HG03064 (cell line): ENCODE results near the gene DGAT2L6.

Experiments
- ATAC-seq: cut with Tn5 transposase; IDR thresholded peaks from one replicate; pipeline ENCODE4 v1.9.1; 2021; ENCODE audit warnings: low read depth; ENCODE audit not compliant: unreplicated experiment

Gene DGAT2L6, protein sequence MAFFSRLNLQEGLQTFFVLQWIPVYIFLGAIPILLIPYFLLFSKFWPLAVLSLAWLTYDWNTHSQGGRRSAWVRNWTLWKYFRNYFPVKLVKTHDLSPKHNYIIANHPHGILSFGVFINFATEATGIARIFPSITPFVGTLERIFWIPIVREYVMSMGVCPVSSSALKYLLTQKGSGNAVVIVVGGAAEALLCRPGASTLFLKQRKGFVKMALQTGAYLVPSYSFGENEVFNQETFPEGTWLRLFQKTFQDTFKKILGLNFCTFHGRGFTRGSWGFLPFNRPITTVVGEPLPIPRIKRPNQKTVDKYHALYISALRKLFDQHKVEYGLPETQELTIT

DNA sequence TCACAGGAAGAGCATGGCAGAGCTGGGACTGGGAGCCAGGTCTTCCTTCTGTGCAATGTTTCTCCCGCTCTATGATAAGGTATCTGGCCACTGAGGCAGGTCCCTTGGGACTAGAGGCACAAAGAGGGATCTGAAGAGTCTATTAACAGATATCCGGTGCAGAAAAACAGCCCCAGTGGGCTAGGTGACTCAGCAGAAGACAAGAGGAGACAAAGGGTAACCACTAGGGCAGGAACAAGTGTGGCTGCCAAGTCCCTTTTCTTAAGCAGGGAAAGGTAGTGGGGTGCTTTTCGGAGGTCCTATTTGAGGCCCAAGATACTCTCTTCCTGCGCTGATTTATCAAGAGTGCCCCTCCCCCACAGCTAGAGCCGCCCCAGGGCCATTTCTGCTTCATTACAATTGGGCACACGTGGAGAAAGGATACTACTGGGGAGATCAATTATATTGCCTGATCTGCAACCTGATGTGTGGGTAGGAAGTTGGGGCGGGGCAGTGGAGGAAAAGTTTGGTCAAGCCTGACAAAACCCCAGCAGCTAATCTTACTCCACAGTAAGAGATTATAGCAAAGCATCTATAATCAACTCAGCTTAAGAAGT is at the start of gene DGAT2L6:
Gene DGAT2L6 (plus strand): TSS at position 546 of the 596 bp plus-strand sequence. CDS start 100 bp downstream, outside the sequence.
- peak; percentile 56 for ATAC-seq

DNA sequence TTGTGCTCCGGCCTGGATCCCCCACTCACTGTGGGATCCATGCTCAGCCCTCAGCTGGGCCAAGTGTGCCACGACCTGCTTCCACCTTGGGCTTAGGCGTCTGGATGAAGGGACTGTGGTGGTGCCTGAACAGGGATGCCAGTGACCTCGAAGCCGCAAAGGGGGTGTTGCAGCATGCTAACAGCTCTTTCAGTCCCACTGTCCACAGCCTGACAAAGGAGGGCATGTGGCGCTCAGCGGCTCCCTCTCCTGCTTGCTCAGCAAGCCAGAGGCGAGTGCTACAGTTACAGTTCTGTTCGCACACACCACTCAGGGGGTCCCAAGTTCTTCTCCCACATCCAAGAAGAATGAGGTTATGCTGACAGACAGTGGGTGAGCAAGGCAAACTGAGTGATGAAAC is 49.2 kb upstream of the DGAT2L6 start:
- no peak for ATAC-seq

- ATAC-seq, result no peak
These were observed 47.5 kb upstream of the DGAT2L6 start for GRCh38 chrX:70129816-70130215.

DNA sequence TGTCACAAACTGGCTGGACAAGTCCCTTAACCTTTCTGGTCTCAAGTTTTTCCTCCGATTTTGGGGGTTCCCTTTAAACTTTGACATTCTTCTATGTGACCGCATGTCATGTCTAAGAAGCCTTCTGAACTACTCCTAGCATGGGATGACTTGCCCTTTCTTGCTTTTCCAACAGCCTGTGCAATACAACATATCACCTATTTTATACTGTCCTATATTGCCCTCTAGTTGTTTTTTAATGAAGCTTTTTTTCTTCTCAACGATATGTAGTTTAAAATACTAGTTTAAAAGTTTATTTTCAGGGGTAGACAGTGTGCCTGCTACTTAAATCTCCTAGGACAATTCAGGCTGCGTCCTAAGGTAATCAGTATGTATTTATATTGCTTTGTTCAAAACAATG is 45.1 kb upstream of the DGAT2L6 start:
- no peak for ATAC-seq

DNA sequence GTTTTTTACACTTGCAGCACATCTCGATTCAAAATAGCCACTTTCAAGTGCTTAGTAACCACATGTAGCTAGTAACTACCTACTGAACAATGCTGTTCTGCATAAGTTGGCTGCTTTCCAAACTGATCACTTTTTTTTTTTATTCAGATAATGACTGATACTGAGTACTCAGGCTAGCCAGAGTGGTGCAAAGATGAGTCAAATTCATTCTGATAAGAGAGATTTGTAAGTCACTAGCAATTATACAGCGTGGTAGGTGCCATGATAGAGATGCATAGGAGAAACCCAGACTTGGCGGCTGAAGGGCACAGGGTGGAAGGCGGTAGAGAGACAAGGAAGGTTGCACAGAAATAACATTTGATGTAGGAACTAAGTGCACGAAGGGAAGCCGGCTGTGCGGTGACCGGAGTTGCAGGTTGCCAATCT is 44.4 kb upstream of the DGAT2L6 start:
- ATAC-seq, result no peak

DNA sequence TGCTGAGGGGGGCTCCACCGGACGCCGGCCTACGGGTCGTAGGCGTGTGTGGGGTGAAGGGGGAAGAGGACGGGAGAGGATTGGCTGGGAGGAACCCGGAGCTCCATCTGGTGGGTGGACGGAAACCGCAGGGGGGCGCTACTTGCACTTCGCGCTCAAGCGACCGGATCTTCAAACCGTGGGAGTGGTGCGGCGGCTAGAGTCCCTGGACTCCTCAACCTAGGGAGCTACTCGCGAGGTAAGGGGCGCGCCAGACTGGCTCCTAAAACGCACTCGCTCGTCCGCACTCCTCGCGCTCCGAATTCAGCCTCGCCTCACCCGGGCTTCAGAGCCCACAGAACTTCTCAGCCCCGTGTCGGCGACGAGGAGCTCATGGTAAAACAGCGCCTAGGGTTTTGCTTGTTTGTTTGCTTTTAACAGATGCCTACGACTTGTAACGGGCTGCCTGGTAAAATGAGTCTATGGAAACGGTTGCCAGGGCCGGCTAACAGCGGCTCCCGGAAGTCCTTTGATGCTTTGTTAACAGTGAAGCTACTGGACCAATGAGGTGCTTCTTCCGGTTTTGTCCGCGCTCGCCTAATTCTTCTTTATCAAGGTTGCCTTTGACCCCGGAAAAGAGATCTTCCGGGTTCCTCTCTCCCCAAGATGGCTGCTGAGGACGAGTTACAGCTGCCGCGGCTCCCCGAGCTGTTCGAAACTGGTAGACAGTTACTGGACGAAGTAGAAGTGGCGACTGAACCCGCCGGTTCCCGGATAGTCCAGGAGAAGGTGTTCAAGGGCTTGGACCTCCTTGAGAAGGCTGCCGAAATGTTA is 43.8 kb upstream of the DGAT2L6 start, which contains the start of gene IGBP1:
Gene IGBP1 (plus strand): TSS at position 145 of the 813 bp plus-strand sequence. CDS start 501 bp downstream, at position 646.
- ATAC-seq, result peak; percentile 88

GRCh38 chrX:70134116-70134477 is 43.2 kb upstream of the DGAT2L6 start:
- peak; percentile 6 for ATAC-seq

DNA sequence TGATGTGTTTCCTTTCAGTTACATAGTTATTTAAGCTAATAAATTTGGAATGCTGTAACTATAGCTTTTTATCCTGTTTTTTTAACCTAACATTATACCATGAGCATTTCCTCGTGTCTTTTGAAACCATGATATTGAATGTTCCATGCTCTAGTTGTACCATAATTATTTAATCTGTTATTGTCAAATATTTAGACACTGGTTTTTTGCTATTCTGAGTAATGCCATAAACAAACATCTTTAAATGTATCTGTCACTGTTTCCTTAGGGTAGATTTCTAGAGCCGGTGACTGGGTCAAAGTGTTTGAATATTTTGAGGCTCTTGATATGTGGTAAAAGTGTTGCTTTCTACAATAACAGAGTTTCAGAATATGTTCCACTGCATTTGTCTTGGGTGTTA is 38.7 kb upstream of the DGAT2L6 start:
- ATAC-seq, result no peak

GRCh38 chrX:70139736-70140135 is 37.5 kb upstream of the DGAT2L6 start:
- ATAC-seq, result no peak

- no peak for ATAC-seq
These were observed 35.9 kb upstream of the DGAT2L6 start for GRCh38 chrX:70141373-70141772.

- no peak for ATAC-seq
These were observed 10.4 kb upstream of the DGAT2L6 start for GRCh38 chrX:70166601-70167590.

GRCh38 chrX:70168238-70169188 is 8.8 kb upstream of the DGAT2L6 start:
- no peak for ATAC-seq

DNA sequence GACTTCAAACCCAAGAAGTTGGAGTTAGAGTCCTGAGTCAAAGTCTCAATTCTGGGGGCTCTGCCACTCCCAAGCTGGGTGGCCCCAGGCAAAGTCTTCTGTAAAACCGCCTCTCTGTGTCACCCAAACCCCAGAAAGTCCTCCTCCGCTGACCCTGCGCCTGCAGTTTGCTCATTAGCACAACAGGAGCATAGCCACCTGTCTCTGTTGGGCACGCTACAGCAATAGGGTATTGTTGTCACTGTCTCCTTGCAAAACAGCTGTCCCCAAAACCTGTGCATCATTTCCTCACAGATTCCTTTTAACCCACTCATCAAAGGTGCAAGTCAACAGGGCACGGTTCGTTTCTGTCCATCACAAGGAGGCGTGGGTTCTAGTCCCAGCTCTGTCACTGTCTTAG is 8.0 kb upstream of the DGAT2L6 start:
- no peak for ATAC-seq

- ATAC-seq, result no peak
These were observed 5.7 kb upstream of the DGAT2L6 start for GRCh38 chrX:70171624-70172023.

- ATAC-seq, result no peak
These were observed 5.1 kb upstream of the DGAT2L6 start for GRCh38 chrX:70172221-70172620.

GRCh38 chrX:70172964-70173363 is 4.3 kb upstream of the DGAT2L6 start:
- ATAC-seq, result no peak

- ATAC-seq, result no peak
These were observed 2.5 kb upstream of the DGAT2L6 start for GRCh38 chrX:70174754-70175153.

GRCh38 chrX:70175338-70175737 is 1.9 kb upstream of the DGAT2L6 start:
- ATAC-seq, result no peak

GRCh38 chrX:70183091-70183490 is 5.8 kb downstream of the DGAT2L6 start:
- no peak for ATAC-seq
